Central memory CD4-positive, alpha-beta T cell (primary cell): ENCODE measurements around the gene PYCR2.
"Not testable (repeated sequence)": the region's sequence is repeated elsewhere in the genome, so short reads cannot be mapped to it uniquely, and the experiment has no call there.

ENCODE experiments used
- DNase-seq: peaks from one replicate; pipeline ENCODE4 v3.0.0; 2022

Gene PYCR2

GRCh38 chr1:225941942-225942222 lies 17.8 kb upstream of the PYCR2 start:
- DNase-seq, result no peak

GRCh38 chr1:225941187-225941941 lies 17.3 kb upstream of the PYCR2 start, which contains the start of gene LEFTY2:
Gene LEFTY2 (minus strand): TSS chr1:225941220. CDS start chr1:225941140, 80 bp downstream.
- DNase-seq, result no peak

GRCh38 chr1:225940385-225941151 lies 16.5 kb upstream of the PYCR2 start:
- DNase-seq, result no peak

- DNase-seq, result not testable (repeated sequence)
These were observed 15.9 kb upstream of the PYCR2 start for GRCh38 chr1:225939939-225940310.

- DNase-seq, result not testable (repeated sequence)
These were observed 15.3 kb upstream of the PYCR2 start for GRCh38 chr1:225939097-225939938.

- DNase-seq, result no peak
These were observed 13.3 kb upstream of the PYCR2 start for GRCh38 chr1:225937048-225937968.

GRCh38 chr1:225936523-225936922 lies 12.5 kb upstream of the PYCR2 start:
- no peak for DNase-seq

- not testable (repeated sequence) for DNase-seq
These were observed 12.0 kb upstream of the PYCR2 start for GRCh38 chr1:225936086-225936485.

- no peak for DNase-seq
These were observed 10.7 kb upstream of the PYCR2 start for GRCh38 chr1:225934711-225935110.

- DNase-seq, result no peak
These were observed 9.0 kb upstream of the PYCR2 start for GRCh38 chr1:225933072-225933471.

GRCh38 chr1:225931270-225932136 lies 7.5 kb upstream of the PYCR2 start:
- no peak for DNase-seq

GRCh38 chr1:225930566-225930965 lies 6.5 kb upstream of the PYCR2 start:
- DNase-seq, result no peak

GRCh38 chr1:225929462-225929861 lies 5.4 kb upstream of the PYCR2 start:
- not testable (repeated sequence) for DNase-seq

GRCh38 chr1:225928186-225929175 lies 4.4 kb upstream of the PYCR2 start:
- DNase-seq, result peak; percentile 21

GRCh38 chr1:225926551-225927113 lies 2.6 kb upstream of the PYCR2 start:
- DNase-seq, result no peak

- DNase-seq, result no peak
These were observed 714 bp downstream of the PYCR2 start for GRCh38 chr1:225923381-225923691.

GRCh38 chr1:225921734-225922709 lies 2.0 kb downstream of the PYCR2 start:
- DNase-seq, result no peak

GRCh38 chr1:225919906-225920305 lies 4.1 kb downstream of the PYCR2 start:
- no peak for DNase-seq

GRCh38 chr1:225918280-225918679 lies 5.8 kb downstream of the PYCR2 start:
- DNase-seq, result no peak
